Mesothelial cell of epicardium (in vitro differentiated cells): ENCODE data around the gene ARPP21. TPM values are rescaled to one million over a fixed set of nuclear protein-coding genes. Genes with fewer than 3 reads are reported as not detected.

Experiments
- DNase-seq, 2 experiments: peaks; one replicate each; pipeline ENCODE4 v3.0.0; 2021; ENCODE audit warnings: low spot score in 2 of 2; ENCODE audit not compliant: unreplicated experiment in 2 of 2
- H3K27ac Mint-ChIP-seq: 2 replicates; pipeline ENCODE4 v1.8.0; 2021; ENCODE audit warnings: mixed read lengths
- H3K27me3 Mint-ChIP-seq: 2 replicates; pipeline ENCODE4 v1.8.0; 2021; ENCODE audit warnings: low read depth, mixed read lengths
- H3K36me3 Mint-ChIP-seq: 2 replicates; pipeline ENCODE4 v1.8.0; 2021; ENCODE audit warnings: mixed read lengths
- H3K4me1 Mint-ChIP-seq: 2 replicates; pipeline ENCODE4 v1.8.0; 2021; ENCODE audit warnings: mixed read lengths
- H3K4me3 Mint-ChIP-seq: 2 replicates; pipeline ENCODE4 v1.8.0; 2021; ENCODE audit warnings: mild to moderate bottlenecking, moderate library complexity, mixed read lengths
- H3K9me3 Mint-ChIP-seq: 2 replicates; pipeline ENCODE4 v1.8.0; 2021; ENCODE audit warnings: mixed read lengths
- CTCF ChIP-seq: fragments of 200-600 bp; sonication (generic); IDR thresholded peaks from one replicate; pipeline ENCODE4 v1.5.0; 2021; ENCODE audit warnings: antibody characterized with exemption; ENCODE audit not compliant: unreplicated experiment
- total RNA-seq: library from RNA; stranded (reverse); gene quantifications from 3 replicates; pipeline ENCODE4 v1.2.1, GENCODE V29; 2021

The ARPP21 gene
- total RNA-seq, 1 donor from 2014 or later, result 0.67 TPM

DNA sequence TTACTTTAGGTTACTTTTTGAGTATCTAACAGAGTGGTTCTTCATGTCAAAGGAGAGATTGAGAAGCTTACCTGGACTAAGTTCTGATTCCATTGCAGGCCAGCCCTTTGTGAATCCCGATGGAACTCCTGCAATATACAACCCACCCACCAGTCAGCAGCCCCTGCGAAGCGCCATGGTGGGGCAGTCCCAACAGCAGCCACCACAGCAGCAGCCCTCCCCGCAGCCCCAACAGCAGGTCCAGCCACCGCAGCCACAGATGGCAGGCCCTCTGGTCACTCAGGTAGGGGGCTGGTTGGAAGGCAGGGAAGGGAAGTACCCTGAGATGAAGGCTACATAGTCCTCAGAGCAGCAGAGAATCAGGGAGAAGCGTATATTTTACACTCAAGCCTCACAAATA is 97.8 kb downstream of the ARPP21 start:
- Mint-ChIP-seq H3K9me3 (no peaks in the 10 kb centered on the region), H3K4me1 (peaks cover 17% of the 10 kb centered on the region), H3K36me3 (no peaks in the 10 kb centered on the region), H3K27ac (no peak overlapping the region), H3K27me3 (peaks cover 77% of the 10 kb centered on the region), H3K4me3 (no peak overlapping the region)
- TF ChIP-seq CTCF, result no peak
- no peak for DNase-seq

DNA sequence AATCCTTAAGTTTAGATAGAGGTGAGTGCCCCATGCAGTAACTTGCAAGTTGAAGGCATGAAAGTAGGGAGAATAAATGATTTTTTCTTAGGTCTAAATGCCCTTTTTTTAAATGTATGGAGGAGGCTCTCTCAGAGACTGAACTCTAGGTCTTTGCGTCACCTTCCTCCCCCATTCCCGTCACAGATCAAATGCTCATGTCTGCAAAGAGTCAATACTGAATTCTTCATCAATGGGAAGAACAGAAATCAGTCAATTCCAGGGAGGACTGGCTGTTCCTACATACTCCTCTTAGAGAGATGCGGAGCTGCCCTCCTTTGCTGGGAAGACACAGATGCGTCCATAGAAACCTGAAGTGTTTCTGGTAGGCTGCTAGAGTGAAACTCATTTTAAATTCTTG is 98.2 kb downstream of the ARPP21 start:
- peaks cover 77% of the 10 kb centered on the region for H3K27me3 Mint-ChIP-seq
- no peak overlapping the region for H3K4me3 Mint-ChIP-seq

DNA sequence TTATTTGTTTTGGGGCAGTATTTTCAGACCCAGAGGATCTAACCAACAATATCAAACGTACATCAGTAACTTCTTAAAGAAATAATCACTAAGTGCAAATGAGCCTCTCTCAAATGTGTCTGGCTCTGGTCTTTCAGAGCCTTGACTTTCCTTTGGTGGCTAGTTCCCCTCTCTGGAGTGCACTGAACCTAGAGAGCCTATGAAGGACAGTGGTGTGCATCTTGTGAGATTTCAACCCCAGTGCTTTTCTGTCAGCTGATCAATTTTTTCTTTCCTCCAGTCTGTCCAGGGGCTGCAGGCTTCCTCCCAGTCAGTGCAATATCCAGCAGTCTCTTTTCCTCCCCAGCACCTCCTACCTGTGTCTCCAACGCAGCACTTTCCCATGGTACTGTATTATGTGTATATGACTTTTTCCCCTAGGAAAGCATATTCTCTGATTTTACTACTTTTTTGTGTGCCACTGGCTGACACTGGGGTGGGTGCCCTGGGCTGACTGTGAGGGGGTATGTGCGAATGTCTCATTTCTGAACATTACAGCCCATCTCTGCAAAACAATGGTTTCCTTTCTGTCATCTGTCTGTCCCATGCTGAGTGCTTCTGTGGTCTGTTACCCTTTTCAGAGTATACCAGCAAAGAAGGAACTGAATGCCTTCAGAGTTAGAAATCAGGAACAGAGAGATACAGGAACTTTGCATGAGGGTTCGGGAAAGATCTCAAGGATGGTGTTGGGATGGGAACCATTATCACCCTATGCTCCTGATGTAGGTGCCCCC is 98.8 kb downstream of the ARPP21 start:
- TF ChIP-seq CTCF, result no peak

More for the DNA sequence above, 98.2 kb downstream of the ARPP21 start:
- H3K4me1 Mint-ChIP-seq, result peaks cover 17% of the 10 kb centered on the region
- TF ChIP-seq CTCF, result no peak
- H3K36me3 Mint-ChIP-seq, result no peaks in the 10 kb centered on the region
- no peak for DNase-seq
- H3K9me3 Mint-ChIP-seq, result no peaks in the 10 kb centered on the region
- no peak overlapping the region for H3K27ac Mint-ChIP-seq

GRCh38 chr3:35739181-35739809 is 100.0 kb downstream of the ARPP21 start:
- TF ChIP-seq CTCF, result no peak
- H3K4me1 Mint-ChIP-seq, result peaks cover 20% of the 10 kb centered on the region
- H3K27me3 Mint-ChIP-seq, result peaks cover 80% of the 10 kb centered on the region
- H3K9me3 Mint-ChIP-seq, result no peaks in the 10 kb centered on the region
- H3K4me3 Mint-ChIP-seq, result no peak overlapping the region
- no peak for DNase-seq
- H3K36me3 Mint-ChIP-seq, result no peaks in the 10 kb centered on the region
- H3K27ac Mint-ChIP-seq, result no peak overlapping the region

More for the DNA sequence above, 98.8 kb downstream of the ARPP21 start:
- Mint-ChIP-seq H3K27me3 (peaks cover 78% of the 10 kb centered on the region), H3K9me3 (no peaks in the 10 kb centered on the region), H3K36me3 (no peaks in the 10 kb centered on the region), H3K4me1 (peaks cover 17% of the 10 kb centered on the region), H3K27ac (no peak overlapping the region), H3K4me3 (no peak overlapping the region)
- no peak for DNase-seq

- Mint-ChIP-seq H3K27ac (no peak overlapping the region), H3K36me3 (no peaks in the 10 kb centered on the region), H3K4me3 (no peak overlapping the region), H3K27me3 (peaks cover 82% of the 10 kb centered on the region), H3K9me3 (no peaks in the 10 kb centered on the region), H3K4me1 (peaks cover 24% of the 10 kb centered on the region)
- TF ChIP-seq CTCF, result no peak
- no peak for DNase-seq
Observed at GRCh38 chr3:35739964-35740527, 100.7 kb downstream of the ARPP21 start.
